Measurements from ENCODE around the gene INPP5D. TPM values are rescaled to one million over a fixed set of nuclear protein-coding genes. Genes with fewer than 3 reads are reported as not detected.

INPP5D gene
- total and polyA plus RNA-seq, 2 donors (not counting 3 experiments of a cell fraction or from before 2014, with no cell fraction given), result 13.9 to 46.6 TPM

DNA sequence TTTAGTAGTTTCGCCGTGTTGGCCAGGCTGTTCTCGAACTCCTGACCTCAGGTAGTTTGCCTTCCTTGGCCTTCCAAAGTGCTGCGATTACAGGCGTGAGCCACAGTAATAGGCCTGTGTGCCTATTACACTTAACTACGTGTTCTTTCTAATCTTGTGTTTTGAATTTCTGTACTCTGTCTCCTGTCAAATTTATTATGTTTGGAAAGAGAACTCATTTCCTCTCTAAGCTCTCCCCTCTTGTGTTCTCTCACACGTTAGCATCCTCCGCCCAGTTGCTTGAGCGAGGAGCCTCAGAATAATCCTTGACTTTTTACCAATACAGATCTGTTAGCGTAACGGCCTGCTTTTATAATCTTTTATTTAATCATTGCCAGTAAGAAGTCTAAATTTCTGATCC lies 195.0 kb downstream of the INPP5D start:
- FAIRE-seq (no peak), DNase-seq (ENCODE audit: low read depth, low spot score) (no peak)
- Histone ChIP-seq H3K9me3 (replicated peaks; ENCODE audit: control insufficient read depth, insufficient read depth, low read length) (no peaks in the 10 kb centered on the region), H3K9ac (replicated peaks; ENCODE audit: extremely low read depth, insufficient read depth, low read length) (no peak overlapping the region), H3K79me2 (ENCODE audit: control insufficient read depth, insufficient read depth, low read length) (peaks cover 54% of the 10 kb centered on the region), H3K4me2 (ENCODE audit: insufficient read depth, low read length) (no peak overlapping the region), H2AFZ (ENCODE audit: low read depth, low read length) (no peak overlapping the region), H4K20me1 (replicated peaks; ENCODE audit: control insufficient read depth, extremely low read depth, insufficient read depth, low read length) (no peaks in the 10 kb centered on the region), H3K36me3 (ENCODE audit: control insufficient read depth in 2 of 2, extremely low read depth in 1 of 2, insufficient read depth in 2 of 2, low read length in 2 of 2) (peaks cover 11 to 12% of the 10 kb centered on the region in 2 experiments), H3K4me1 (ENCODE audit: control insufficient read depth, extremely low read depth, insufficient read depth, low read length) (peaks cover 20% of the 10 kb centered on the region), H3K27me3 (ENCODE audit: control insufficient read depth in 2 of 2, insufficient read depth in 2 of 2, low read length in 2 of 2) (no peaks in the 10 kb centered on the region), H3K9me1 (replicated peaks; ENCODE audit: control insufficient read depth, extremely low read depth, insufficient read depth, low read length) (no peaks in the 10 kb centered on the region), H3K27ac (ENCODE audit: insufficient read depth, low read depth, low read length) (no peak overlapping the region), H3K4me3 (replicated peaks in 1 of 3; ENCODE audit: insufficient read depth in 1 of 3, low read depth in 1 of 3, low read length in 3 of 3) (no peak overlapping the region)
- ChIA-PET POLR2A (no interaction called here), CTCF (no interaction called here)
- BruUV-seq (replicated peaks), result no TSS peak
- dilution Hi-C loops (cut with MboI; ENCODE audit: extremely low pct_ligation_motif_present, low sequenced_read_pairs) (no loop called here), intact Hi-C loops (cut with micrococcal nuclease) (loop anchor here (10.0 kb wide), 1 partner anchor 270 kb away; no protein-coding TSS in a partner anchor)
- TF ChIP-seq CTCF (IDR thresholded peaks at IDR 0.05; ENCODE audit: extremely low read depth in 1 of 2, insufficient read depth in 1 of 2, low read depth in 1 of 2, low read length in 2 of 2) (no peak), EZH2 (IDR thresholded peaks at IDR 0.05; ENCODE audit: borderline replicate concordance, low read depth, low read length, severe bottlenecking) (no peak), POLR2AphosphoS5 (IDR thresholded peaks at IDR 0.05; ENCODE audit: insufficient read depth, low read depth, low read length) (no peak), FOS (IDR thresholded peaks at IDR 0.05; ENCODE audit: borderline replicate concordance, insufficient read depth, low read length) (no peak), MAX (IDR thresholded peaks at IDR 0.05; ENCODE audit: insufficient read depth, insufficient read length) (no peak), POLR2A (IDR thresholded peaks at IDR 0.05; ENCODE audit: low read depth, low read length) (no peak), MYC (IDR thresholded peaks at IDR 0.05; ENCODE audit: low read depth, low read length) (no peak), GATA2 (IDR thresholded peaks at IDR 0.05; ENCODE audit: insufficient read depth, insufficient read length, low read depth, low read length) (no peak), JUN (IDR thresholded peaks at IDR 0.05; ENCODE audit: borderline replicate concordance, insufficient read depth, insufficient read length, low read depth) (no peak)

All from endothelial cell of umbilical vein (primary cell).